WTC11 (cell line): ENCODE results near the gene KIF26A. TPM values are rescaled to one million over a fixed set of nuclear protein-coding genes. Genes with fewer than 3 reads are reported as not detected.

Source experiments
- ATAC-seq: fragments of 200-7000 bp; cut with Tn5 transposase; 2 replicates; pipeline ENCODE4 v1.10.0; 2021; ENCODE audit warnings: mild to moderate bottlenecking, moderate library complexity
- CTCF ChIA-PET: fragments of 300-600 bp; sonication (Branson Sonifier 250); formaldehyde crosslinking; loops from one replicate; lab custom pipeline; 2021; ENCODE audit warnings: antibody characterized with exemption; lab: Charles Lee
- POLR2A ChIA-PET: fragments of 350-600 bp; sonication (Branson Sonifier 250); formaldehyde crosslinking; loops from one replicate; lab custom pipeline; 2021; ENCODE audit warnings: antibody characterized with exemption; lab: Charles Lee
- DNase-seq: peaks from one replicate; pipeline ENCODE4 v3.0.0; 2021; ENCODE audit warnings: low spot score
- H3K27ac Mint-ChIP-seq: 2 replicates; pipeline ENCODE4 v1.8.0; 2021; ENCODE audit warnings: mixed read lengths
- H3K27me3 Mint-ChIP-seq: 2 replicates; pipeline ENCODE4 v1.8.0; 2021; ENCODE audit warnings: low read depth, mild to moderate bottlenecking, moderate library complexity, mixed read lengths
- H3K36me3 Mint-ChIP-seq: 2 replicates; pipeline ENCODE4 v1.8.0; 2021; ENCODE audit warnings: mixed read lengths
- H3K4me1 Mint-ChIP-seq: 2 replicates; pipeline ENCODE4 v1.8.0; 2022; ENCODE audit warnings: mixed read lengths
- H3K4me3 Mint-ChIP-seq: 2 replicates; pipeline ENCODE4 v1.8.0; 2021; ENCODE audit warnings: mild to moderate bottlenecking, moderate library complexity, mixed read lengths
- H3K9me3 Mint-ChIP-seq: 2 replicates; pipeline ENCODE4 v1.8.0; 2021; ENCODE audit warnings: mixed read lengths
- CREB1 ChIP-seq: sonication (generic); formaldehyde crosslinking; IDR thresholded peaks from 2 replicates; pipeline ENCODE4 v1.8.0; 2023; ENCODE audit warnings: mild to moderate bottlenecking, missing genetic modification reagents
- E2F1 ChIP-seq: sonication (generic); formaldehyde crosslinking; IDR thresholded peaks from 2 replicates; pipeline ENCODE4 v1.8.0; 2022; ENCODE audit warnings: mild to moderate bottlenecking, missing genetic modification reagents
- ERG ChIP-seq: fragments of 250-450 bp; sonication (Bioruptor Pico); IDR thresholded peaks from 2 replicates; pipeline ENCODE4 v1.8.0; 2021; ENCODE audit warnings: mild to moderate bottlenecking
- FOXK1 ChIP-seq: sonication (generic); formaldehyde crosslinking; IDR thresholded peaks from 2 replicates; pipeline ENCODE4 v1.8.0; 2022; ENCODE audit warnings: mild to moderate bottlenecking, moderate library complexity, missing genetic modification reagents
- GRHL2 ChIP-seq: fragments of 250-450 bp; sonication (Bioruptor Pico); IDR thresholded peaks from 2 replicates; pipeline ENCODE4 v1.8.0; 2022; ENCODE audit warnings: mild to moderate bottlenecking, moderate library complexity; ENCODE audit not compliant: insufficient replicate concordance, severe bottlenecking
- IRF1 ChIP-seq: sonication (generic); formaldehyde crosslinking; IDR thresholded peaks from 2 replicates; pipeline ENCODE4 v1.8.0; 2023; ENCODE audit warnings: missing genetic modification reagents
- MXD4 ChIP-seq: fragments of 250-450 bp; sonication (Bioruptor Pico); IDR thresholded peaks from 2 replicates; pipeline ENCODE4 v1.8.0; 2021; ENCODE audit warnings: mild to moderate bottlenecking, moderate library complexity, borderline replicate concordance
- MYBL2 ChIP-seq: sonication (generic); formaldehyde crosslinking; IDR thresholded peaks from 2 replicates; pipeline ENCODE4 v1.8.1; 2023; ENCODE audit warnings: mild to moderate bottlenecking, moderate library complexity, missing genetic modification reagents
- NFE2L1 ChIP-seq: sonication (generic); formaldehyde crosslinking; IDR thresholded peaks from 2 replicates; pipeline ENCODE4 v1.8.1; 2023; ENCODE audit warnings: missing genetic modification reagents
- NR3C1 ChIP-seq: sonication (generic); formaldehyde crosslinking; conservative IDR thresholded peaks from 2 replicates; pipeline ENCODE4 v1.8.1; 2023; ENCODE audit warnings: low read depth, mild to moderate bottlenecking, missing genetic modification reagents
- SMAD4 ChIP-seq: sonication (generic); formaldehyde crosslinking; IDR thresholded peaks from 2 replicates; pipeline ENCODE4 v1.8.0; 2022; ENCODE audit warnings: mild to moderate bottlenecking, missing genetic modification reagents
- SP1 ChIP-seq: sonication (generic); formaldehyde crosslinking; conservative IDR thresholded peaks from 2 replicates; pipeline ENCODE4 v1.8.1; 2022; ENCODE audit warnings: missing genetic modification reagents
- STAT6 ChIP-seq: sonication (generic); formaldehyde crosslinking; conservative IDR thresholded peaks from 2 replicates; pipeline ENCODE4 v1.8.1; 2023; ENCODE audit warnings: mild to moderate bottlenecking, low read depth, missing genetic modification reagents, moderate library complexity
- TEAD4 ChIP-seq: sonication (generic); formaldehyde crosslinking; IDR thresholded peaks from 2 replicates; pipeline ENCODE4 v1.8.0; 2022; ENCODE audit warnings: mild to moderate bottlenecking, missing genetic modification reagents
- TP53 ChIP-seq: sonication (generic); formaldehyde crosslinking; IDR thresholded peaks from 2 replicates; pipeline ENCODE4 v1.8.1; 2023; ENCODE audit warnings: mild to moderate bottlenecking, missing genetic modification reagents
- ZBTB43 ChIP-seq: sonication (generic); formaldehyde crosslinking; IDR thresholded peaks from 2 replicates; pipeline ENCODE4 v1.8.1; 2023; ENCODE audit warnings: mild to moderate bottlenecking, missing genetic modification reagents
- ZNF219 ChIP-seq: sonication (generic); formaldehyde crosslinking; IDR thresholded peaks from 2 replicates; pipeline ENCODE4 v1.8.0; 2023; ENCODE audit warnings: missing genetic modification reagents, mild to moderate bottlenecking, borderline replicate concordance
- ZNF416 ChIP-seq: fragments of 250-450 bp; sonication (Bioruptor Pico); IDR thresholded peaks from 2 replicates; pipeline ENCODE4 v1.9.0; 2021; ENCODE audit warnings: mild to moderate bottlenecking, inconsistent platforms
- ZNF423 ChIP-seq: fragments of 250-450 bp; sonication (Bioruptor Pico); IDR thresholded peaks from 2 replicates; pipeline ENCODE4 v2.1.2; 2022; ENCODE audit warnings: mild to moderate bottlenecking, moderate library complexity
- ZNF532 ChIP-seq: fragments of 250-450 bp; sonication (Bioruptor Pico); IDR thresholded peaks from 2 replicates; pipeline ENCODE4 v1.9.0; 2021; ENCODE audit warnings: mild to moderate bottlenecking, borderline replicate concordance
- total RNA-seq: library from RNA; stranded (reverse); gene quantifications from 3 replicates; pipeline ENCODE4 v1.2.3, GENCODE V29; 2021

KIF26A gene
- total RNA-seq, 1 experiment from 2014 or later: 53.4 TPM

GRCh38 chr14:104197449-104198247, 59.3 kb downstream of the KIF26A start (continued):
- TF ChIP-seq STAT6 (CRISPR knock-in tag) (no peak), FOXK1 (CRISPR knock-in tag) (no peak), ZNF532 (CRISPR knock-in tag) (no peak), TEAD4 (CRISPR knock-in tag) (no peak), NR3C1 (CRISPR knock-in tag) (no peak), CREB1 (CRISPR knock-in tag) (no peak), ZNF423 (no peak), ERG (no peak), GRHL2 (CRISPR knock-in tag) (no peak), SMAD4 (no peak), TP53 (CRISPR knock-in tag) (no peak), NFE2L1 (CRISPR knock-in tag) (no peak), MYBL2 (CRISPR knock-in tag) (no peak), ZBTB43 (CRISPR knock-in tag) (no peak)
- TF ChIP-seq, all 79 proteins: peak for 0

GRCh38 chr14:104199266-104199895, 61.0 kb downstream of the KIF26A start:
- H3K27me3 Mint-ChIP-seq: no peaks in the 10 kb centered on the region
- ChIA-PET CTCF (interaction anchor here (0.8 kb wide), 1 partner anchor 311 kb away, joined by 3 read pairs; no protein-coding TSS in a partner anchor), POLR2A (interaction anchor here (0.5 kb wide), 1 partner anchor 516 kb away, joined by 6 read pairs; no protein-coding TSS in a partner anchor)
- no peak for DNase-seq
- no peak for TF ChIP-seq MXD4
- TF ChIP-seq ZNF416: no peak
- TF ChIP-seq ZNF219: no peak
- TF ChIP-seq E2F1 (CRISPR knock-in tag): no peak
- TF ChIP-seq IRF1 (CRISPR knock-in tag): no peak
- no peak for TF ChIP-seq SP1 (CRISPR knock-in tag)
- no peak for TF ChIP-seq NFE2L1 (CRISPR knock-in tag)
- TF ChIP-seq ZBTB43 (CRISPR knock-in tag): no peak
- TF ChIP-seq, all 79 proteins: peak for 0
- H3K4me3 Mint-ChIP-seq: no peak overlapping the region
- H3K36me3 Mint-ChIP-seq: no peaks in the 10 kb centered on the region
- H3K9me3 Mint-ChIP-seq: no peaks in the 10 kb centered on the region
- no peak for ATAC-seq
- peaks cover 5% of the 10 kb centered on the region; the same call in 1 of the 2 replicates for H3K4me1 Mint-ChIP-seq
- no peak overlapping the region for H3K27ac Mint-ChIP-seq
